ENCODE data around the gene RNF10. TPM values are rescaled to one million over a fixed set of nuclear protein-coding genes. Genes with fewer than 3 reads are reported as not detected.

Gene RNF10
- total and polyA plus RNA-seq, 2 of the 4 experiments (the other 2 are of a cell fraction) = 44.4 to 95.0 TPM

DNA sequence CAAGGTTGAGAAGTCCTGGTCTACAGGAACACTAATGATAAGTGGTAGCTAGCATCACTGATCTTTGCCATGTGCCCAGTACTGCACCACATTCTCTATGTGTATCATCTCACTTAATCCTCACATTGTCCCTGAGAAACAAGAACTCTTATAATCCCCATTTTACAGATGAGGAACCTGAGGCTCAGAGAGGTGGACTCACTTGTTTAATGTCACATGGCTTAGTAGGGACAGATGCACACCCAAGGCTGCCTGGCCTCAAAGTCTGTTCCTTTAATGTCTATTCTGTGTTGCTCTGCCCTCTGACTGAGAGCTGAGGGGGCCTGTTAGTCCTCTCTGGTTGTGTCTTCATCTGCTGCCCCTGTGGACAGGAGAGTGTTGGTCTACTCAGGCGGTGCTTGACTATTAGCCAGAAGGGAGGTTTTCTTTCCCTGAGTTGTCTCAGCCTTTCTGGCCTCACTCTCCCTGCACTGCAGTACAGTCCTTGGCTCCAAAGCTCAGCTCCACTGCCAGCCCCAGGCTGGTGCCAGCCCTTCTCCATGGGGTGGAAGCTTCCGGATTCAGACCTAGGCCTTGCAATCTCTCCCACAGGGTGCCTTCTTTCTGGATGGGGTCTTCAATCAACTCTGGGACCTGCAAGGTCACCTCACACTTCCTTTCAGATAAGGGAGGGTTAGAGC lies 43.2 kb upstream of the RNF10 start:
- no TSS peak for BruUV-seq (replicated peaks)
- Histone ChIP-seq H3K9me1 (ENCODE audit: insufficient read depth, low read length) (peaks cover 6% of the 10 kb centered on the region), H3K36me3 (ENCODE audit: control insufficient read depth, insufficient read depth, low read length) (peaks cover 6% of the 10 kb centered on the region), H3K9ac (ENCODE audit: low read depth, low read length) (no peak overlapping the region), H2BK15ac (ENCODE audit: low read depth, low read length) (no peak overlapping the region), H3K18ac (ENCODE audit: low read depth, low read length) (no peak overlapping the region), H2AK9ac (replicated peaks; ENCODE audit: low read depth, low read length, poor library complexity) (no peak overlapping the region), H3K4me2 (ENCODE audit: low read depth, low read length) (no peak overlapping the region), H2BK20ac (ENCODE audit: low read depth, low read length) (no peak overlapping the region), H3K56ac (ENCODE audit: extremely low read depth, insufficient read depth, low read length) (no peak overlapping the region), H2BK120ac (ENCODE audit: low read depth, low read length) (no peak overlapping the region), H3K79me1 (ENCODE audit: low read depth in 1 of 2, low read length in 2 of 2) (peaks cover 14 to 36% of the 10 kb centered on the region in 2 experiments), H4K8ac (ENCODE audit: low read depth in 2 of 2, low read length in 2 of 2) (no peak overlapping the region), H3K23ac (ENCODE audit: low read depth, low read length) (no peak overlapping the region), H2BK5ac (ENCODE audit: low read depth, low read length, poor library complexity, severe bottlenecking) (no peak overlapping the region), H4K20me1 (ENCODE audit: insufficient read depth, low read length) (no peaks in the 10 kb centered on the region), H3K4me1 (ENCODE audit: control insufficient read depth, insufficient read depth, low read length) (peaks cover 1% of the 10 kb centered on the region), H3K27me3 (ENCODE audit: control insufficient read depth, insufficient read depth, low read length) (no peaks in the 10 kb centered on the region), H4K91ac (ENCODE audit: insufficient read depth, low read depth, low read length) (no peak overlapping the region), H3K27ac (ENCODE audit: insufficient read depth, low read length) (no peak overlapping the region), H4K5ac (ENCODE audit: low read depth, low read length) (no peak overlapping the region), H2AK5ac (ENCODE audit: low read depth, low read length) (no peak overlapping the region), H3K4me3 (ENCODE audit: insufficient read depth, low read depth, low read length) (no peak overlapping the region), H3K14ac (replicated peaks; ENCODE audit: low read depth, low read length) (no peak overlapping the region), H3K4ac (ENCODE audit: low read depth, low read length) (no peak overlapping the region), H3K9me3 (ENCODE audit: control insufficient read depth, insufficient read depth, low read length) (no peaks in the 10 kb centered on the region), H2AFZ (replicated peaks; ENCODE audit: low read length, poor library complexity) (no peak overlapping the region)
- TF ChIP-seq MAZ (IDR thresholded peaks at IDR 0.05; ENCODE audit: borderline replicate concordance, low read depth, low read length) (no peak), RFX5 (IDR thresholded peaks at IDR 0.05; ENCODE audit: low read depth, low read length) (no peak), NFE2L2 (IDR thresholded peaks at IDR 0.05; ENCODE audit: low read depth, low read length) (no peak), CHD1 (IDR thresholded peaks at IDR 0.05; ENCODE audit: low read depth, low read length) (no peak), CTCF (conservative IDR thresholded peaks at IDR 0.05; ENCODE audit: low read depth, low read length) (no peak), SMC3 (IDR thresholded peaks at IDR 0.05; ENCODE audit: low read depth, low read length) (no peak), CEBPB (IDR thresholded peaks at IDR 0.05; ENCODE audit: low read depth, low read length) (no peak), RCOR1 (IDR thresholded peaks at IDR 0.05; ENCODE audit: insufficient replicate concordance, low read length) (no peak), BHLHE40 (IDR thresholded peaks at IDR 0.05; ENCODE audit: low read depth, low read length) (no peak), POLR2A (IDR thresholded peaks at IDR 0.05; ENCODE audit: low read depth, low read length) (no peak), MXI1 (IDR thresholded peaks at IDR 0.05; ENCODE audit: borderline replicate concordance, low read depth, low read length) (no peak), ELK1 (IDR thresholded peaks at IDR 0.05; ENCODE audit: borderline replicate concordance, low read depth, low read length) (no peak)
- ChIA-PET POLR2A (ENCODE audit: unreplicated experiment) (no interaction called here), CTCF (no interaction called here)
- ATAC-seq (ENCODE audit: low read depth) = no peak
- dilution Hi-C loops (cut with HindIII; ENCODE audit: low sequenced_read_pairs, unreplicated experiment) = no loop called here
- no peak for DNase-seq
- in situ Hi-C loops (cut with MboI; ENCODE audit: low sequenced_read_pairs) = no loop called here
- intact Hi-C loops (cut with micrococcal nuclease) = no loop called here
- WGBS, 2 experiments (ENCODE audit: extremely low coverage in 2 of 2, insufficient read length in 1 of 2) = 100% methylated on average over 1 of the region's 2 CpGs; no CpG with 5 or more reads in 1 of the 2 experiments

All from IMR-90 (cell line).